K562 (cell line): ENCODE data around the gene LINS1. TPM values are rescaled to one million over a fixed set of nuclear protein-coding genes. Genes with fewer than 3 reads are reported as not detected.

ENCODE experiments used
- ATAC-seq: fragments of 200-7000 bp; cut with Tn5 transposase; 3 replicates; pipeline ENCODE4 v1.9.1; 2020; ENCODE audit warnings: moderate library complexity
- BruUV-seq: library from RNA; stranded (reverse); fragments of 400-500 nt; replicated peaks from 2 replicates; lab custom pipeline; 2021; lab: Mats Ljungman, UMichigan
- CTCF ChIA-PET: fragments of 300-600 bp; formaldehyde crosslinking; extraction: SDS; loops from one replicate; lab custom pipeline; 2021; ENCODE audit warnings: low intra/inter-chr PET ratio; lab: Yijun Ruan, JAX
- POLR2A ChIA-PET: fragments of 300-600, 350-650 bp; sonication (Branson Sonifier 250); formaldehyde crosslinking; extraction: SDS; loops from one replicate; lab custom pipeline; 2021; ENCODE audit warnings: antibody characterized with exemption, inconsistent platforms; lab: Yijun Ruan, JAX
- DNase-seq, 4 experiments: peaks; one replicate each; pipeline versions ENCODE4 v3.0.0 to v3.0.0-alpha.2; 2011 to 2018; ENCODE audit warnings: low spot score in 3 of 4, mixed read lengths in 3 of 4; ENCODE audit errors: extremely low read depth in 1 of 4
- FAIRE-seq: peaks from 2 replicates; lab custom pipeline; 2011; peaks lifted over from hg19 to GRCh38; lab: Jason Lieb, UNC
- H2AFZ ChIP-seq: 2 replicates; pipeline ENCODE4 v1.6.0; 2011; ENCODE audit warnings: low read depth, low read length, control low read depth, inconsistent platforms
- H3K27ac ChIP-seq: fragments of 200-600 bp; 3 replicates; pipeline ENCODE4 v1.8.0; 2011; ENCODE audit warnings: low read depth, mild to moderate bottlenecking, control low read depth, inconsistent platforms, low read length, moderate library complexity, mixed read lengths; ENCODE audit errors: extremely low read depth
- H3K27me3 ChIP-seq, 2 experiments: fragments of 300-600 bp in 1 of 2; 2 replicates in 1 of 2; 3 replicates in 1 of 2; pipeline versions ENCODE4 v1.6.0 to v1.8.0; 2011; ENCODE audit warnings: inconsistent platforms in 2 of 2, low read length in 2 of 2, mild to moderate bottlenecking in 1 of 2, mixed read lengths in 1 of 2, moderate library complexity in 1 of 2; ENCODE audit not compliant: control insufficient read depth in 2 of 2, insufficient read depth in 2 of 2
- H3K36me3 ChIP-seq: fragments of 300-600 bp; 3 replicates; pipeline ENCODE4 v1.8.0; 2011; ENCODE audit warnings: mild to moderate bottlenecking, low read length, inconsistent platforms; ENCODE audit not compliant: control insufficient read depth, insufficient read depth
- H3K4me1 ChIP-seq, 2 experiments: fragments of 200-600 bp in 1 of 2; replicated peaks in 1 of 2; 2 replicates in 1 of 2; 3 replicates in 1 of 2; pipeline versions ENCODE4 v1.5.1 to v1.8.0; 2011; ENCODE audit warnings: inconsistent platforms in 2 of 2, low read length in 2 of 2, mild to moderate bottlenecking in 1 of 2, mixed read lengths in 1 of 2, moderate library complexity in 1 of 2; ENCODE audit not compliant: control insufficient read depth in 2 of 2, insufficient read depth in 2 of 2
- H3K4me2 ChIP-seq: 2 replicates; pipeline ENCODE4 v1.6.1; 2011; ENCODE audit warnings: low read length, control low read depth, inconsistent platforms, mixed read lengths; ENCODE audit not compliant: insufficient read depth
- H3K4me3 ChIP-seq: fragments of 200-600 bp; sonication (generic), shearing (Covaris generic); 2 replicates; pipeline ENCODE4 v1.5.1; 2016; ENCODE audit warnings: control low read depth, inconsistent platforms
- H3K79me2 ChIP-seq: fragments of 200-600 bp; 3 replicates; pipeline ENCODE4 v1.8.0; 2011; ENCODE audit warnings: low read length, inconsistent platforms; ENCODE audit not compliant: control insufficient read depth, insufficient read depth
- H3K9ac ChIP-seq, 2 experiments: 2 replicates each; pipeline versions ENCODE4 v1.6.0 to v1.6.1; 2011; ENCODE audit warnings: low read depth in 2 of 2, low read length in 2 of 2, control low read depth in 1 of 2, inconsistent platforms in 1 of 2, mild to moderate bottlenecking in 1 of 2, mixed read lengths in 1 of 2; ENCODE audit not compliant: insufficient read depth in 1 of 2
- H3K9me1 ChIP-seq: one replicate; pipeline ENCODE4 v1.6.0; 2011; ENCODE audit warnings: inconsistent platforms, mild to moderate bottlenecking, low read length, moderate library complexity; ENCODE audit not compliant: control insufficient read depth, insufficient read depth
- H3K9me3 ChIP-seq: replicated peaks from 2 replicates; pipeline ENCODE4 v1.5.1; 2011; ENCODE audit warnings: low read depth, low read length, inconsistent platforms; ENCODE audit not compliant: control insufficient read depth, insufficient read depth
- H4K20me1 ChIP-seq: replicated peaks from 2 replicates; pipeline ENCODE4 v1.6.1; 2011; ENCODE audit warnings: low read length, inconsistent platforms, mixed read lengths; ENCODE audit not compliant: control insufficient read depth, insufficient read depth
- CHD4 ChIP-seq: fragments of 200-600 bp; sonication (generic); IDR thresholded peaks from 3 replicates; pipeline ENCODE4 v1.6.1; 2012; ENCODE audit warnings: low read depth, mild to moderate bottlenecking, mixed read lengths, low read length, inconsistent platforms; ENCODE audit not compliant: insufficient read depth, insufficient replicate concordance, poor library complexity, severe bottlenecking
- GABPA ChIP-seq: fragments of 200-800 bp; sonication (Bioruptor generic); conservative IDR thresholded peaks from 2 replicates; pipeline ENCODE4 v1.6.1; 2016; ENCODE audit warnings: low read depth, missing genetic modification characterization, missing compliant biosample characterization
- HDAC1 ChIP-seq, 2 experiments: fragments of 450-650 bp; IDR thresholded peaks; 2 replicates each; pipeline ENCODE4 v1.6.1; 2016 to 2017; ENCODE audit warnings: inconsistent platforms in 1 of 2, mild to moderate bottlenecking in 1 of 2, moderate library complexity in 1 of 2
- L3MBTL2 ChIP-seq: fragments of 450-650 bp; IDR thresholded peaks from 2 replicates; pipeline ENCODE4 v1.6.1; 2016; ENCODE audit warnings: mild to moderate bottlenecking, moderate library complexity
- MBD2 ChIP-seq: sonication (generic); IDR thresholded peaks from 2 replicates; pipeline ENCODE4 v1.6.1; 2016; ENCODE audit warnings: low read depth, borderline replicate concordance
- MCM3 ChIP-seq: fragments of 450-650 bp; IDR thresholded peaks from 2 replicates; pipeline ENCODE4 v1.6.1; 2016
- WGBS: fragments of 100-300 bp; shearing (Covaris generic); methylation state at CpG from one replicate; pipeline ENCODE4 v1.1.6; 2016; ENCODE audit warnings: low coverage, mixed read lengths; ENCODE audit not compliant: insufficient coverage; ENCODE audit errors: missing lambda C conversion rate; 5-methylcytosine and 5-hydroxymethylcytosine counted together
- in situ Hi-C: fragments of 300-500 bp; cut with MboI; formaldehyde crosslinking; loops from 4 replicates; pipeline ENCODE4 v1.15.0; 2018; ENCODE audit warnings: inconsistent platforms, mixed read lengths
- intact Hi-C: fragments of 100-400 bp; cut with micrococcal nuclease; formaldehyde crosslinking; loops from 2 replicates; pipeline ENCODE4 v1.14.2; 2022
- polyA plus RNA-seq, 8 experiments: library from polyadenylated mRNA; depleted of rRNA in 4 of 8; stranded (reverse) in 5 of 8; unstranded in 3 of 8; fragments of >200 nt; fragmentation: Nextera tagmentation in 2 of 8; fragmentation: Illumina TruSeq in 1 of 8; extraction: Ambion mirVana in 2 of 8; extraction: Trizol in 1 of 8; gene quantifications; 2 replicates each; pipeline versions ENCODE4 v1.2.1 to v1.2.3, GENCODE V29; 2011 to 2014; ENCODE audit warnings: inconsistent platforms in 1 of 8, missing spikeins in 1 of 8
- total RNA-seq, 7 experiments: library from RNA; depleted of rRNA in 6 of 7; stranded (reverse); fragments of >200 nt in 6 of 7; fragmentation: Illumina TruSeq in 2 of 7; extraction: Trizol in 2 of 7; gene quantifications; 2 replicates each; pipeline versions ENCODE4 v1.2.1 to v1.2.3, GENCODE V29; 2011 to 2021; ENCODE audit warnings: low replicate concordance in 1 of 7
- TF ChIP-seq, protein P1 (sequence below): fragments of 450-650 bp; IDR thresholded peaks from 2 replicates; pipeline ENCODE4 v1.6.1; 2017; ENCODE audit warnings: mild to moderate bottlenecking, moderate library complexity
- TF ChIP-seq, protein P2 (sequence below): fragments of 450-650 bp; IDR thresholded peaks from 2 replicates; pipeline ENCODE4 v1.6.1; 2017; ENCODE audit warnings: antibody characterized with exemption
- TF ChIP-seq, protein P3 (sequence below): fragments of 250-450 bp; sonication (Bioruptor Pico); IDR thresholded peaks from 2 replicates; pipeline ENCODE4 v1.8.0; 2021; ENCODE audit warnings: moderate library complexity, mild to moderate bottlenecking, inconsistent platforms

Gene LINS1
- total and polyA plus RNA-seq, 9 of the 15 experiments (the other 6 are each of a cell fraction or from before 2014, with no cell fraction given): 15.4 to 31.4 (median 24.6) TPM

DNA sequence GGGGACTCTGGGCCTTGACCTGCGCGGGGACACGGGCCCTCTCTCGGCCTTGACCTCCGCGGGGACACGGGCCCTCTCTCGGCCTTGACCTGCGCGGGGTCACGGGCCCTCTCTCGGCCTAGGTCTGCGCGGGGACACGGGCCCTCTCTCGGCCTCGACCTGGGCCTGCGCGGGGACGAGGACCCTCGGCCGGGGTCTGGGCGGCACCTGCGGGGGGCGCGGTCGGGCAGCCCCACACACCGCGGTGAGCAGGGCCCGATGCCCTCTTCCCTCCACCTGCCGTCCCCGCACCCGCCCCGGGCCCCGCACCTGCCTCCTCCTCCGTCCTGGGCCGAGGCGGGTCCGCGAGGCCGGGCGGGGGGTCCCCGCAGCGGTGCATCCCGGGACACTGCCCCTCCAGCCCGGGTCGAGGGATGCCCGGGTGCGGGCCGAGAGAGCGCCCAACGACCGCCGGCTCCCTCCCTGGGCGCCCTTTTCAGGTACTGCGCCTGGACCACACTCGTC lies 57.6 kb downstream of the LINS1 start:
- no peaks in the 10 kb centered on the region for H3K9me3 ChIP-seq
- POLR2A ChIA-PET: no interaction called here
- WGBS: 43% methylated on average over 5 of the region's 57 CpGs
- H3K4me3 ChIP-seq: no peak overlapping the region
- H2AFZ ChIP-seq: no peak overlapping the region
- no peak for ATAC-seq
- no peaks in the 10 kb centered on the region for H3K79me2 ChIP-seq
- H3K9me1 ChIP-seq: no peaks in the 10 kb centered on the region
- no peaks in the 10 kb centered on the region for H4K20me1 ChIP-seq
- DNase-seq: no peak
- BruUV-seq: no TSS peak
- no peak for FAIRE-seq
- in situ Hi-C loops: no loop called here
- CTCF ChIA-PET: no interaction called here
- peaks cover 0 to 3% of the 10 kb centered on the region in 2 experiments; a peak in 1 of 5 replicates for H3K4me1 ChIP-seq
- no peak for TF ChIP-seq L3MBTL2
- no peak for TF ChIP-seq MCM3
- TF ChIP-seq MBD2: no peak
- TF ChIP-seq, all 486 proteins: peak for 0
- H3K9ac ChIP-seq: no peak overlapping the region
- no peak overlapping the region for H3K4me2 ChIP-seq
- H3K27ac ChIP-seq: no peak overlapping the region
- no peaks in the 10 kb centered on the region; a peak in 1 of 5 replicates for H3K27me3 ChIP-seq
- intact Hi-C loops: no loop called here
- no peaks in the 10 kb centered on the region for H3K36me3 ChIP-seq

- H3K4me2 ChIP-seq: no peak overlapping the region
- intact Hi-C loops (no loop called here), in situ Hi-C loops (no loop called here)
- no TSS peak for BruUV-seq
- WGBS: 43% methylated on average over 6 of the region's 6 CpGs
- no peak overlapping the region for H3K27ac ChIP-seq
- no peaks in the 10 kb centered on the region for H3K9me3 ChIP-seq
- peaks cover 0 to 3% of the 10 kb centered on the region in 2 experiments; a peak in 1 of 5 replicates for H3K4me1 ChIP-seq
- H3K36me3 ChIP-seq: no peaks in the 10 kb centered on the region
- H2AFZ ChIP-seq: no peak overlapping the region
- no peak for ATAC-seq
- CTCF ChIA-PET: no interaction called here
- no peaks in the 10 kb centered on the region for H3K9me1 ChIP-seq
- no peak overlapping the region for H3K9ac ChIP-seq
- no peak for DNase-seq
- no peak overlapping the region for H3K4me3 ChIP-seq
- H4K20me1 ChIP-seq: no peaks in the 10 kb centered on the region
- no peak for FAIRE-seq
- no peaks in the 10 kb centered on the region for H3K79me2 ChIP-seq
- POLR2A ChIA-PET: interaction anchor here (0.9 kb wide), 1 partner anchor 109 kb away, joined by 4 read pairs; no protein-coding TSS in a partner anchor
- H3K27me3 ChIP-seq: no peaks in the 10 kb centered on the region; a peak in 1 of 5 replicates
- no peak for TF ChIP-seq CHD4
- no peak for TF ChIP-seq GABPA (tag)
- TF ChIP-seq, protein P1, sequence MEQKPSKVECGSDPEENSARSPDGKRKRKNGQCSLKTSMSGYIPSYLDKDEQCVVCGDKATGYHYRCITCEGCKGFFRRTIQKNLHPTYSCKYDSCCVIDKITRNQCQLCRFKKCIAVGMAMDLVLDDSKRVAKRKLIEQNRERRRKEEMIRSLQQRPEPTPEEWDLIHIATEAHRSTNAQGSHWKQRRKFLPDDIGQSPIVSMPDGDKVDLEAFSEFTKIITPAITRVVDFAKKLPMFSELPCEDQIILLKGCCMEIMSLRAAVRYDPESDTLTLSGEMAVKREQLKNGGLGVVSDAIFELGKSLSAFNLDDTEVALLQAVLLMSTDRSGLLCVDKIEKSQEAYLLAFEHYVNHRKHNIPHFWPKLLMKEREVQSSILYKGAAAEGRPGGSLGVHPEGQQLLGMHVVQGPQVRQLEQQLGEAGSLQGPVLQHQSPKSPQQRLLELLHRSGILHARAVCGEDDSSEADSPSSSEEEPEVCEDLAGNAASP: no peak
- TF ChIP-seq, protein P2, sequence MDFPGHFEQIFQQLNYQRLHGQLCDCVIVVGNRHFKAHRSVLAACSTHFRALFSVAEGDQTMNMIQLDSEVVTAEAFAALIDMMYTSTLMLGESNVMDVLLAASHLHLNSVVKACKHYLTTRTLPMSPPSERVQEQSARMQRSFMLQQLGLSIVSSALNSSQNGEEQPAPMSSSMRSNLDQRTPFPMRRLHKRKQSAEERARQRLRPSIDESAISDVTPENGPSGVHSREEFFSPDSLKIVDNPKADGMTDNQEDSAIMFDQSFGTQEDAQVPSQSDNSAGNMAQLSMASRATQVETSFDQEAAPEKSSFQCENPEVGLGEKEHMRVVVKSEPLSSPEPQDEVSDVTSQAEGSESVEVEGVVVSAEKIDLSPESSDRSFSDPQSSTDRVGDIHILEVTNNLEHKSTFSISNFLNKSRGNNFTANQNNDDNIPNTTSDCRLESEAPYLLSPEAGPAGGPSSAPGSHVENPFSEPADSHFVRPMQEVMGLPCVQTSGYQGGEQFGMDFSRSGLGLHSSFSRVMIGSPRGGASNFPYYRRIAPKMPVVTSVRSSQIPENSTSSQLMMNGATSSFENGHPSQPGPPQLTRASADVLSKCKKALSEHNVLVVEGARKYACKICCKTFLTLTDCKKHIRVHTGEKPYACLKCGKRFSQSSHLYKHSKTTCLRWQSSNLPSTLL: no peak
- TF ChIP-seq HDAC1 (IDR thresholded peaks at IDR 0.05): no peak
- TF ChIP-seq, protein P3, sequence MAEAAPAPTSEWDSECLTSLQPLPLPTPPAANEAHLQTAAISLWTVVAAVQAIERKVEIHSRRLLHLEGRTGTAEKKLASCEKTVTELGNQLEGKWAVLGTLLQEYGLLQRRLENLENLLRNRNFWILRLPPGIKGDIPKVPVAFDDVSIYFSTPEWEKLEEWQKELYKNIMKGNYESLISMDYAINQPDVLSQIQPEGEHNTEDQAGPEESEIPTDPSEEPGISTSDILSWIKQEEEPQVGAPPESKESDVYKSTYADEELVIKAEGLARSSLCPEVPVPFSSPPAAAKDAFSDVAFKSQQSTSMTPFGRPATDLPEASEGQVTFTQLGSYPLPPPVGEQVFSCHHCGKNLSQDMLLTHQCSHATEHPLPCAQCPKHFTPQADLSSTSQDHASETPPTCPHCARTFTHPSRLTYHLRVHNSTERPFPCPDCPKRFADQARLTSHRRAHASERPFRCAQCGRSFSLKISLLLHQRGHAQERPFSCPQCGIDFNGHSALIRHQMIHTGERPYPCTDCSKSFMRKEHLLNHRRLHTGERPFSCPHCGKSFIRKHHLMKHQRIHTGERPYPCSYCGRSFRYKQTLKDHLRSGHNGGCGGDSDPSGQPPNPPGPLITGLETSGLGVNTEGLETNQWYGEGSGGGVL (CRISPR knock-in tag): no peak
Observed at GRCh38 chr15:100542290-100542689, 59.7 kb downstream of the LINS1 start.
